Endodermal cell (in vitro differentiated cells): ENCODE measurements around the gene C4orf51. TPM values are rescaled to one million over a fixed set of nuclear protein-coding genes. Genes with fewer than 3 reads are reported as not detected.

Experiments used
- DNase-seq: peaks from one replicate; pipeline ENCODE4 v3.0.0-alpha.2; 2017
- H3K27ac ChIP-seq: 2 replicates; pipeline ENCODE4 v1.5.1; 2013; ENCODE audit warnings: mild to moderate bottlenecking, low read depth, low read length, moderate library complexity
- H3K27me3 ChIP-seq: 2 replicates; pipeline ENCODE4 v1.6.1; 2013; ENCODE audit warnings: mild to moderate bottlenecking, low read length, moderate library complexity; ENCODE audit not compliant: insufficient read depth, control insufficient read depth, poor library complexity, severe bottlenecking
- H3K36me3 ChIP-seq: 2 replicates; pipeline ENCODE4 v1.7.0; 2013; ENCODE audit warnings: mild to moderate bottlenecking, low read length, moderate library complexity; ENCODE audit not compliant: control insufficient read depth, insufficient read depth
- H3K4me1 ChIP-seq: one replicate; pipeline ENCODE4 v1.7.0; 2013; ENCODE audit warnings: low read length; ENCODE audit not compliant: control insufficient read depth, insufficient read depth
- H3K4me3 ChIP-seq: 2 replicates; pipeline ENCODE4 v1.5.1; 2013; ENCODE audit warnings: mild to moderate bottlenecking, low read length, moderate library complexity
- H3K9ac ChIP-seq: 2 replicates; pipeline ENCODE4 v1.6.1; 2013; ENCODE audit warnings: mild to moderate bottlenecking, low read length, moderate library complexity; ENCODE audit not compliant: poor library complexity, severe bottlenecking; ENCODE audit errors: extremely low read depth
- H3K9me3 ChIP-seq: 2 replicates; pipeline ENCODE4 v1.6.1; 2013; ENCODE audit warnings: mild to moderate bottlenecking, low read length, moderate library complexity; ENCODE audit not compliant: control insufficient read depth
- H3K27ac Mint-ChIP-seq: 2 replicates; pipeline ENCODE4 v1.8.0; 2020; ENCODE audit warnings: mixed read lengths
- H3K27me3 Mint-ChIP-seq: 2 replicates; pipeline ENCODE4 v1.8.0; 2021; ENCODE audit warnings: mild to moderate bottlenecking, mixed read lengths; ENCODE audit not compliant: insufficient read depth
- H3K36me3 Mint-ChIP-seq: 2 replicates; pipeline ENCODE4 v1.8.0; 2020; ENCODE audit warnings: low read depth, mixed read lengths
- H3K4me1 Mint-ChIP-seq: 2 replicates; pipeline ENCODE4 v1.8.0; 2020; ENCODE audit warnings: mixed read lengths
- H3K4me3 Mint-ChIP-seq: 2 replicates; pipeline ENCODE4 v1.8.0; 2020; ENCODE audit warnings: mild to moderate bottlenecking, moderate library complexity, mixed read lengths
- H3K9me3 Mint-ChIP-seq: 2 replicates; pipeline ENCODE4 v1.8.0; 2020; ENCODE audit warnings: mild to moderate bottlenecking, mixed read lengths
- WGBS, 2 experiments: methylation state at CpG; one replicate each; pipeline versions ENCODE4 v1.1.5 to v1.1.7; 2013; ENCODE audit warnings: missing lambda C conversion rate in 2 of 2, mixed read lengths in 1 of 2; ENCODE audit not compliant: insufficient coverage in 1 of 2, insufficient read length in 1 of 2; 5-methylcytosine and 5-hydroxymethylcytosine counted together
- total RNA-seq, 2 donors: library from RNA; stranded (reverse); fragmentation: NEBNext Ultra II Directional in 1 of 2; extraction: Animal tissue kit (Norgen Biotek cat#: 25700) in 1 of 2; gene quantifications; 2 replicates in 1 of 2; 3 replicates in 1 of 2; pipeline ENCODE4 v1.2.1, GENCODE V29; 2021
- TF ChIP-seq, protein P1 (sequence below): fragments of 200-600 bp; sonication (generic); conservative IDR thresholded peaks from 2 replicates; pipeline ENCODE4 v1.5.0; 2021; ENCODE audit warnings: antibody characterized with exemption, mild to moderate bottlenecking

The C4orf51 gene
- total RNA-seq, 2 donors from 2014 or later = 6.8 TPM; not detected in 1

- whole genome bisulfite sequencing, 2 experiments = no CpG with 5 or more reads among the region's 1 CpG
- Mint-ChIP-seq H3K36me3 (peaks cover 22% of the 10 kb centered on the region), H3K27ac (no peak overlapping the region), H3K4me1 (no peaks in the 10 kb centered on the region), H3K27me3 (no peaks in the 10 kb centered on the region), H3K4me3 (no peak overlapping the region), H3K9me3 (peaks cover 15% of the 10 kb centered on the region)
- Histone ChIP-seq H3K4me3 (no peak overlapping the region), H3K27ac (no peak overlapping the region), H3K27me3 (no peaks in the 10 kb centered on the region), H3K9ac (no peak overlapping the region), H3K9me3 (peaks cover 25% of the 10 kb centered on the region), H3K36me3 (peaks cover 4% of the 10 kb centered on the region), H3K4me1 (no peaks in the 10 kb centered on the region)
- DNase-seq = no peak
- TF ChIP-seq, protein P1, sequence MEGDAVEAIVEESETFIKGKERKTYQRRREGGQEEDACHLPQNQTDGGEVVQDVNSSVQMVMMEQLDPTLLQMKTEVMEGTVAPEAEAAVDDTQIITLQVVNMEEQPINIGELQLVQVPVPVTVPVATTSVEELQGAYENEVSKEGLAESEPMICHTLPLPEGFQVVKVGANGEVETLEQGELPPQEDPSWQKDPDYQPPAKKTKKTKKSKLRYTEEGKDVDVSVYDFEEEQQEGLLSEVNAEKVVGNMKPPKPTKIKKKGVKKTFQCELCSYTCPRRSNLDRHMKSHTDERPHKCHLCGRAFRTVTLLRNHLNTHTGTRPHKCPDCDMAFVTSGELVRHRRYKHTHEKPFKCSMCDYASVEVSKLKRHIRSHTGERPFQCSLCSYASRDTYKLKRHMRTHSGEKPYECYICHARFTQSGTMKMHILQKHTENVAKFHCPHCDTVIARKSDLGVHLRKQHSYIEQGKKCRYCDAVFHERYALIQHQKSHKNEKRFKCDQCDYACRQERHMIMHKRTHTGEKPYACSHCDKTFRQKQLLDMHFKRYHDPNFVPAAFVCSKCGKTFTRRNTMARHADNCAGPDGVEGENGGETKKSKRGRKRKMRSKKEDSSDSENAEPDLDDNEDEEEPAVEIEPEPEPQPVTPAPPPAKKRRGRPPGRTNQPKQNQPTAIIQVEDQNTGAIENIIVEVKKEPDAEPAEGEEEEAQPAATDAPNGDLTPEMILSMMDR = no peak
These were observed 23.8 kb upstream of the C4orf51 start for GRCh38 chr4:145656156-145656555.

- Mint-ChIP-seq H3K36me3 (peaks cover 12% of the 10 kb centered on the region), H3K4me1 (peaks cover 6% of the 10 kb centered on the region), H3K4me3 (no peak overlapping the region), H3K27me3 (no peaks in the 10 kb centered on the region), H3K27ac (no peak overlapping the region), H3K9me3 (peaks cover 10% of the 10 kb centered on the region)
- H3K27me3 ChIP-seq = no peaks in the 10 kb centered on the region
- TF ChIP-seq, protein P1 = no peak
- H3K36me3 ChIP-seq = peaks cover 4% of the 10 kb centered on the region
- 88 to 91% methylated on average over 3 of the region's 3 CpGs for WGBS, 2 experiments
- H3K4me3 ChIP-seq = no peak overlapping the region
- H3K9me3 ChIP-seq = peaks cover 13% of the 10 kb centered on the region
- no peaks in the 10 kb centered on the region for H3K4me1 ChIP-seq
- no peak for DNase-seq
- no peak overlapping the region for H3K27ac ChIP-seq
- H3K9ac ChIP-seq = no peak overlapping the region
These were observed 19.9 kb upstream of the C4orf51 start for GRCh38 chr4:145660064-145660463.

- Mint-ChIP-seq H3K27ac (no peak overlapping the region), H3K27me3 (no peaks in the 10 kb centered on the region), H3K4me1 (peaks cover 6% of the 10 kb centered on the region), H3K9me3 (peaks cover 1% of the 10 kb centered on the region), H3K4me3 (no peak overlapping the region), H3K36me3 (peaks cover 5% of the 10 kb centered on the region)
- no peak overlapping the region for H3K27ac ChIP-seq
- H3K36me3 ChIP-seq = peaks cover 4% of the 10 kb centered on the region
- TF ChIP-seq, protein P1 = no peak
- no peaks in the 10 kb centered on the region for H3K4me1 ChIP-seq
- H3K4me3 ChIP-seq = no peak overlapping the region
- no peak overlapping the region for H3K9ac ChIP-seq
- no peaks in the 10 kb centered on the region for H3K27me3 ChIP-seq
- 83 to 93% methylated on average over 1 to 3 of the region's 3 CpGs for WGBS, 2 experiments
- peaks cover 5% of the 10 kb centered on the region for H3K9me3 ChIP-seq
- no peak for DNase-seq
These were observed 16.8 kb upstream of the C4orf51 start for GRCh38 chr4:145663194-145663593.
